K562 (cell line): ENCODE data around the gene ARL5C. TPM values are rescaled to one million over a fixed set of nuclear protein-coding genes. Genes with fewer than 3 reads are reported as not detected.

Source experiments
- ARNT ChIP-seq, 2 experiments: fragments of 450-650 bp; IDR thresholded peaks; 2 replicates each; pipeline ENCODE4 v1.6.1; 2016; ENCODE audit warnings: mild to moderate bottlenecking in 1 of 2
- BCL6 ChIP-seq: fragments of 250-450 bp; sonication (Bioruptor Pico); IDR thresholded peaks from 2 replicates; pipeline ENCODE4 v1.4.0; 2020
- BCOR ChIP-seq: fragments of 450-650 bp; IDR thresholded peaks from 2 replicates; pipeline ENCODE4 v1.6.1; 2016
- CREM ChIP-seq: IDR thresholded peaks from 2 replicates; pipeline ENCODE4 v1.6.1; 2014; ENCODE audit warnings: antibody characterized with exemption, low read depth
- CTBP1 ChIP-seq: fragments of 450-650 bp; IDR thresholded peaks from 2 replicates; pipeline ENCODE4 v1.6.1; 2016; ENCODE audit warnings: borderline replicate concordance
- ETV1 ChIP-seq: fragments of 450-650 bp; conservative IDR thresholded peaks from 2 replicates; pipeline ENCODE4 v1.6.1; 2016; ENCODE audit warnings: missing genetic modification characterization, control low read depth, low read depth, missing compliant biosample characterization
- EWSR1 ChIP-seq: fragments of 450-650 bp; IDR thresholded peaks from 2 replicates; pipeline ENCODE4 v1.6.1; 2018; ENCODE audit warnings: borderline replicate concordance, mild to moderate bottlenecking, low read depth, moderate library complexity; ENCODE audit not compliant: partially characterized antibody
- EZH2 ChIP-seq: IDR thresholded peaks from 2 replicates; pipeline ENCODE4 v1.6.1; 2012; ENCODE audit warnings: low read depth, mild to moderate bottlenecking, inconsistent platforms, low read length, borderline replicate concordance
- GABPB1 ChIP-seq: sonication (generic); formaldehyde crosslinking; IDR thresholded peaks from 2 replicates; pipeline ENCODE4 v1.8.0; 2022; ENCODE audit warnings: mild to moderate bottlenecking, missing genetic modification reagents
- HCFC1 ChIP-seq: IDR thresholded peaks from 2 replicates; pipeline ENCODE4 v1.6.1; 2012; ENCODE audit warnings: low read depth, low read length, improper control_type of control experiment
- LEF1 ChIP-seq: fragments of 450-650 bp; IDR thresholded peaks from 2 replicates; pipeline ENCODE4 v1.6.1; 2016; ENCODE audit warnings: mild to moderate bottlenecking
- POLR2B ChIP-seq: fragments of 450-650 bp; IDR thresholded peaks from 2 replicates; pipeline ENCODE4 v1.6.1; 2018; ENCODE audit warnings: low read depth; ENCODE audit not compliant: partially characterized antibody
- PTBP1 ChIP-seq: fragments of 200-400 bp; formaldehyde crosslinking; IDR thresholded peaks from 2 replicates; pipeline ENCODE4 v1.6.1; 2017; ENCODE audit warnings: low read depth, low read length
- PURB ChIP-seq: sonication (generic); formaldehyde crosslinking; IDR thresholded peaks from 2 replicates; pipeline ENCODE4 v1.9.0; 2021; ENCODE audit warnings: low read depth, mild to moderate bottlenecking, missing genetic modification reagents
- SMARCB1 ChIP-seq: IDR thresholded peaks from 2 replicates; pipeline ENCODE4 v1.6.1; 2011; ENCODE audit warnings: improper control_type of control experiment, low read depth; ENCODE audit not compliant: insufficient read length
- TOE1 ChIP-seq, 2 experiments: fragments of 450-650 bp in 1 of 2; sonication (generic) in 1 of 2; formaldehyde crosslinking in 1 of 2; IDR thresholded peaks; 2 replicates each; pipeline versions ENCODE4 v1.7.1 to v1.8.0; 2016 to 2022; ENCODE audit warnings: borderline replicate concordance in 2 of 2, mild to moderate bottlenecking in 2 of 2, antibody characterized with exemption in 1 of 2, inconsistent platforms in 1 of 2, low read depth in 1 of 2, missing genetic modification reagents in 1 of 2, moderate library complexity in 1 of 2
- XRCC4 ChIP-seq: IDR thresholded peaks from one replicate; pipeline ENCODE4 v1.6.1; 2011; ENCODE audit not compliant: insufficient read depth, insufficient read length; ENCODE audit errors: extremely low read depth
- ZNF224 ChIP-seq: sonication (generic); formaldehyde crosslinking; IDR thresholded peaks from 2 replicates; pipeline ENCODE4 v1.8.0; 2022; ENCODE audit warnings: mild to moderate bottlenecking, missing genetic modification reagents
- ZNF507 ChIP-seq: conservative IDR thresholded peaks from 2 replicates; pipeline ENCODE4 v1.6.1; 2017; ENCODE audit warnings: missing genetic modification characterization, missing compliant biosample characterization
- polyA plus RNA-seq, 8 experiments: library from polyadenylated mRNA; depleted of rRNA in 4 of 8; stranded (reverse) in 5 of 8; unstranded in 3 of 8; fragments of >200 nt; fragmentation: Nextera tagmentation in 2 of 8; fragmentation: Illumina TruSeq in 1 of 8; extraction: Ambion mirVana in 2 of 8; extraction: Trizol in 1 of 8; gene quantifications; 2 replicates each; pipeline versions ENCODE4 v1.2.1 to v1.2.3, GENCODE V29; 2011 to 2014; ENCODE audit warnings: inconsistent platforms in 1 of 8, missing spikeins in 1 of 8
- total RNA-seq, 7 experiments: library from RNA; depleted of rRNA in 6 of 7; stranded (reverse); fragments of >200 nt in 6 of 7; fragmentation: Illumina TruSeq in 2 of 7; extraction: Trizol in 2 of 7; gene quantifications; 2 replicates each; pipeline versions ENCODE4 v1.2.1 to v1.2.3, GENCODE V29; 2011 to 2021; ENCODE audit warnings: low replicate concordance in 1 of 7
- TF ChIP-seq, protein P1 (sequence below): fragments of 250-450 bp; sonication (Bioruptor Pico); IDR thresholded peaks from 2 replicates; pipeline ENCODE4 v1.8.0; 2021; ENCODE audit warnings: borderline replicate concordance, mild to moderate bottlenecking, moderate library complexity; ENCODE audit not compliant: poor library complexity, severe bottlenecking
- TF ChIP-seq, protein P2 (sequence below): fragments of 250-450 bp; sonication (Bioruptor Pico); IDR thresholded peaks from 2 replicates; pipeline ENCODE4 v1.8.0; 2021; ENCODE audit warnings: mild to moderate bottlenecking, moderate library complexity
- TF ChIP-seq, protein P3 (sequence below): fragments of 450-650 bp; IDR thresholded peaks from 2 replicates; pipeline ENCODE4 v1.6.1; 2014; ENCODE audit warnings: low read depth, mild to moderate bottlenecking, moderate library complexity, borderline replicate concordance
- TF ChIP-seq, protein P4 (sequence below): fragments of 250-450 bp; sonication (Bioruptor Pico); IDR thresholded peaks from 2 replicates; pipeline ENCODE4 v1.4.0; 2020; ENCODE audit warnings: mild to moderate bottlenecking
- TF ChIP-seq, protein P5 (sequence below): fragments of 250-450 bp; sonication (Bioruptor Pico); IDR thresholded peaks from 2 replicates; pipeline ENCODE4 v1.4.0; 2020; ENCODE audit warnings: borderline replicate concordance

ARL5C gene
- total and polyA plus RNA-seq, 9 of the 15 experiments (the other 6 are each of a cell fraction or from before 2014, with no cell fraction given), result not detected

DNA sequence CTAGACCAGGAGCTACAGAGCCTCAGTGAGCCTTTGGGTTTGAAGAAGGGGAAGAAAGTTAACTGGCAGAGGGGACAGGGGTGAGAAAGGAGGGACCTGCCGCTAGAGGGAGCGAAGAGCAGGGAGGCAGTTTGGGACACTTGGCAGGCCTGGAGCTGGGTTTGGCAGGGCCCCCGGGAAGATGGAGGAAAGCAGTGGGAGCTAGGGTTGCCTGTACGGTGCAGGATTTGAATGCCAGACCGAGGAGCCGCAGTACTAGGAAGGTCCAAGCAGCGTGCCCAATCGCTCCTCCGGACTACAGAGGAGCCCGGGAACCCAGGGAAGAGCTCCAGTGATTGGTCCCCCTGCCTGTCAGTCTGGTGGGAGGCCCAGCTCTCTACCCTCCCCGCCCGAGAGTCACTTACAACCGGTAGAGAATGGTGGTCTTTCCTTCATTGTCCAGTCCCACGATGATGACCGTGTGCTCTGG, 1.3 kb downstream of the ARL5C start (continued):
- TF ChIP-seq POLR2B (no peak), CTBP1 (0 out of 2 replicates have a peak, but pooled peaks have one; percentile 29), ZNF507 (tag) (no peak), LEF1 (no peak), GABPB1 (CRISPR knock-in tag) (no peak), PTBP1 (no peak), EZH2 (no peak), HCFC1 (no peak), PURB (no peak), BCOR (0 out of 2 replicates have a peak, but pooled peaks have one; percentile 29), TOE1 (IDR thresholded peaks at IDR 0.05; ENCODE audit: borderline replicate concordance) (no peak), TOE1 (CRISPR knock-in tag; IDR thresholded peaks at IDR 0.05; ENCODE audit: borderline replicate concordance, low read depth) (no peak), CREM (no peak), ARNT (IDR thresholded peaks at IDR 0.05) (no peak), ZNF224 (no peak), ETV1 (no peak), BCL6 (no peak), EWSR1 (no peak), SMARCB1 (no peak), XRCC4 (no peak)
- TF ChIP-seq, protein P1, sequence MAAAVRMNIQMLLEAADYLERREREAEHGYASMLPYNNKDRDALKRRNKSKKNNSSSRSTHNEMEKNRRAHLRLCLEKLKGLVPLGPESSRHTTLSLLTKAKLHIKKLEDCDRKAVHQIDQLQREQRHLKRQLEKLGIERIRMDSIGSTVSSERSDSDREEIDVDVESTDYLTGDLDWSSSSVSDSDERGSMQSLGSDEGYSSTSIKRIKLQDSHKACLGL (CRISPR knock-in tag), result no peak
- TF ChIP-seq, protein P2, sequence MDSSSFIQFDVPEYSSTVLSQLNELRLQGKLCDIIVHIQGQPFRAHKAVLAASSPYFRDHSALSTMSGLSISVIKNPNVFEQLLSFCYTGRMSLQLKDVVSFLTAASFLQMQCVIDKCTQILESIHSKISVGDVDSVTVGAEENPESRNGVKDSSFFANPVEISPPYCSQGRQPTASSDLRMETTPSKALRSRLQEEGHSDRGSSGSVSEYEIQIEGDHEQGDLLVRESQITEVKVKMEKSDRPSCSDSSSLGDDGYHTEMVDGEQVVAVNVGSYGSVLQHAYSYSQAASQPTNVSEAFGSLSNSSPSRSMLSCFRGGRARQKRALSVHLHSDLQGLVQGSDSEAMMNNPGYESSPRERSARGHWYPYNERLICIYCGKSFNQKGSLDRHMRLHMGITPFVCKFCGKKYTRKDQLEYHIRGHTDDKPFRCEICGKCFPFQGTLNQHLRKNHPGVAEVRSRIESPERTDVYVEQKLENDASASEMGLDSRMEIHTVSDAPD, result no peak
- TF ChIP-seq, protein P3, sequence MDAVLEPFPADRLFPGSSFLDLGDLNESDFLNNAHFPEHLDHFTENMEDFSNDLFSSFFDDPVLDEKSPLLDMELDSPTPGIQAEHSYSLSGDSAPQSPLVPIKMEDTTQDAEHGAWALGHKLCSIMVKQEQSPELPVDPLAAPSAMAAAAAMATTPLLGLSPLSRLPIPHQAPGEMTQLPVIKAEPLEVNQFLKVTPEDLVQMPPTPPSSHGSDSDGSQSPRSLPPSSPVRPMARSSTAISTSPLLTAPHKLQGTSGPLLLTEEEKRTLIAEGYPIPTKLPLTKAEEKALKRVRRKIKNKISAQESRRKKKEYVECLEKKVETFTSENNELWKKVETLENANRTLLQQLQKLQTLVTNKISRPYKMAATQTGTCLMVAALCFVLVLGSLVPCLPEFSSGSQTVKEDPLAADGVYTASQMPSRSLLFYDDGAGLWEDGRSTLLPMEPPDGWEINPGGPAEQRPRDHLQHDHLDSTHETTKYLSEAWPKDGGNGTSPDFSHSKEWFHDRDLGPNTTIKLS, result no peak
- TF ChIP-seq, protein P4, sequence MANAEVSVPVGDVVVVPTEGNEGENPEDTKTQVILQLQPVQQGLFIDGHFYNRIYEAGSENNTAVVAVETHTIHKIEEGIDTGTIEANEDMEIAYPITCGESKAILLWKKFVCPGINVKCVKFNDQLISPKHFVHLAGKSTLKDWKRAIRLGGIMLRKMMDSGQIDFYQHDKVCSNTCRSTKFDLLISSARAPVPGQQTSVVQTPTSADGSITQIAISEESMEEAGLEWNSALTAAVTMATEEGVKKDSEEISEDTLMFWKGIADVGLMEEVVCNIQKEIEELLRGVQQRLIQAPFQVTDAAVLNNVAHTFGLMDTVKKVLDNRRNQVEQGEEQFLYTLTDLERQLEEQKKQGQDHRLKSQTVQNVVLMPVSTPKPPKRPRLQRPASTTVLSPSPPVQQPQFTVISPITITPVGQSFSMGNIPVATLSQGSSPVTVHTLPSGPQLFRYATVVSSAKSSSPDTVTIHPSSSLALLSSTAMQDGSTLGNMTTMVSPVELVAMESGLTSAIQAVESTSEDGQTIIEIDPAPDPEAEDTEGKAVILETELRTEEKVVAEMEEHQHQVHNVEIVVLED (CRISPR knock-in tag), result no peak
- TF ChIP-seq, protein P5, sequence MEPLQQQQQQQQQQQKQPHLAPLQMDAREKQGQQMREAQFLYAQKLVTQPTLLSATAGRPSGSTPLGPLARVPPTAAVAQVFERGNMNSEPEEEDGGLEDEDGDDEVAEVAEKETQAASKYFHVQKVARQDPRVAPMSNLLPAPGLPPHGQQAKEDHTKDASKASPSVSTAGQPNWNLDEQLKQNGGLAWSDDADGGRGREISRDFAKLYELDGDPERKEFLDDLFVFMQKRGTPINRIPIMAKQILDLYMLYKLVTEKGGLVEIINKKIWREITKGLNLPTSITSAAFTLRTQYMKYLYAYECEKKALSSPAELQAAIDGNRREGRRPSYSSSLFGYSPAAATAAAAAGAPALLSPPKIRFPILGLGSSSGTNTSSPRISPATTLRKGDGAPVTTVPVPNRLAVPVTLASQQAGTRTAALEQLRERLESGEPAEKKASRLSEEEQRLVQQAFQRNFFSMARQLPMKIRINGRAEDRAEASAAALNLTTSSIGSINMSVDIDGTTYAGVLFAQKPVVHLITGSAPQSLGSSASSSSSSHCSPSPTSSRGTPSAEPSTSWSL (CRISPR knock-in tag), result no peak
